Measurements from ENCODE around the gene NEURL1.

DNA sequence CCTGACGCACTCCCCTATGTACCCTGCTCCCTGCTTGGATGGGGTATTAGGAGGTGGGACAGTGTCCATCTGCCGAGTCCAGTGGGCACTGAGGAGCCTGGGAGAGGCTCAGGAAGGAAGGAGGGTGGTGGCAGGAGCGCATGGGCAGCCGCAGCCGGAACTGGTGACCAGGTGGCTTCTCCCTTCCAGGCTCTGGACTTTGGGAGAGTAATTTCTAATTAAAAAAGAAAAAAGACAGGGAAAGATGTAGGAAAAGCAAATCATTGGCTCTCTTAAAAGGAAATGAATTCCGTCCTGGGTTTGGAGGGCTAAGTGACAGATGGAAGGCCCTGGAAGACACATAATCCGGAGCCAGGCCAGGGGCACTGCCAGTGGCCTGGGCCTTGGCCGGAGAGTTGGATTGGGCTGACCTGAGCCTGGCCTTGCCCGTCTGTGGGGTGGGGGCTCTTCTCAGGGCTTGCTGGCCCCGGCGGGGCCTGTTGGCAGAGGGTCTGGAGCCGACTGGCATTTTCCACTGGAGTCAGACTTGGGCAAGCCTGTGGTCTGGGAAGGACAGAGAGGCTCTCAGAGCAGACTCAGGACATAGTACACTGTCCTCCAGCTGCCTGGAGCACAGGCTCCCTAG lies 63.0 kb downstream of the NEURL1 start:
- no peak for TF ChIP-seq POLR2AphosphoS5 (IDR thresholded peaks at IDR 0.05; ENCODE audit: low read depth, low read length)
- TF ChIP-seq SIN3A (IDR thresholded peaks at IDR 0.05; ENCODE audit: borderline replicate concordance, insufficient read depth, low read length) = no peak
